ENCODE data around the gene UVSSA. TPM values are rescaled to one million over a fixed set of nuclear protein-coding genes. Genes with fewer than 3 reads are reported as not detected.

The UVSSA gene
- total RNA-seq, 2 donors from 2014 or later, result 50.4 to 61.6 TPM

- no peaks in the 10 kb centered on the region for H3K4me1 Mint-ChIP-seq
- WGBS, 2 experiments (ENCODE audit: insufficient coverage in 1 of 2, insufficient read length in 1 of 2), result 49 to 54% methylated on average over 33 to 49 of the region's 77 CpGs
- H3K36me3 ChIP-seq (ENCODE audit: control insufficient read depth, insufficient read depth, low read length), result no peaks in the 10 kb centered on the region
Measured at GRCh38 chr4:1413687-1414479, 66.9 kb downstream of the UVSSA start.

GRCh38 chr4:1414831-1415680 is 68.0 kb downstream of the UVSSA start:
- Histone ChIP-seq H3K9ac (ENCODE audit: extremely low read depth, low read length, poor library complexity, severe bottlenecking) (no peak overlapping the region), H3K4me1 (ENCODE audit: control insufficient read depth, insufficient read depth, low read length) (no peaks in the 10 kb centered on the region), H3K36me3 (ENCODE audit: control insufficient read depth, insufficient read depth, low read length) (no peaks in the 10 kb centered on the region), H3K9me3 (ENCODE audit: control insufficient read depth, low read length) (no peaks in the 10 kb centered on the region), H3K27me3 (ENCODE audit: control insufficient read depth, insufficient read depth, low read length, poor library complexity, severe bottlenecking) (peaks cover 48% of the 10 kb centered on the region), H3K4me3 (ENCODE audit: low read length) (no peak overlapping the region), H3K27ac (ENCODE audit: low read depth, low read length) (no peak overlapping the region)
- Mint-ChIP-seq H3K9me3 (no peaks in the 10 kb centered on the region), H3K27ac (no peak overlapping the region), H3K4me1 (no peaks in the 10 kb centered on the region), H3K36me3 (ENCODE audit: low read depth) (no peaks in the 10 kb centered on the region), H3K4me3 (peak overlapping the region; percentile 20), H3K27me3 (ENCODE audit: insufficient read depth) (peaks cover 51% of the 10 kb centered on the region)
- no peak for TF ChIP-seq CTCF (conservative IDR thresholded peaks at IDR 0.05)
- 81 to 89% methylated on average over 46 to 71 of the region's 75 CpGs for WGBS, 2 experiments (ENCODE audit: insufficient coverage in 1 of 2, insufficient read length in 1 of 2)
- DNase-seq, result peak; percentile 45

More at GRCh38 chr4:1413687-1414479, 66.9 kb downstream of the UVSSA start:
- no peaks in the 10 kb centered on the region for H3K4me1 ChIP-seq (ENCODE audit: control insufficient read depth, insufficient read depth, low read length)
- Mint-ChIP-seq H3K9me3 (no peaks in the 10 kb centered on the region), H3K36me3 (ENCODE audit: low read depth) (no peaks in the 10 kb centered on the region), H3K27me3 (ENCODE audit: insufficient read depth) (peaks cover 62% of the 10 kb centered on the region), H3K4me3 (peak overlapping the region; percentile 31), H3K27ac (no peak overlapping the region)
- no peak overlapping the region for H3K9ac ChIP-seq (ENCODE audit: extremely low read depth, low read length, poor library complexity, severe bottlenecking)
- H3K27me3 ChIP-seq (ENCODE audit: control insufficient read depth, insufficient read depth, low read length, poor library complexity, severe bottlenecking), result peaks cover 58% of the 10 kb centered on the region
- no peak overlapping the region for H3K4me3 ChIP-seq (ENCODE audit: low read length)
- no peak overlapping the region for H3K27ac ChIP-seq (ENCODE audit: low read depth, low read length)
- peak; percentile 51 for DNase-seq
- no peak for TF ChIP-seq CTCF (conservative IDR thresholded peaks at IDR 0.05)
- no peaks in the 10 kb centered on the region for H3K9me3 ChIP-seq (ENCODE audit: control insufficient read depth, low read length)

GRCh38 chr4:1415681-1415981 is 68.6 kb downstream of the UVSSA start:
- Histone ChIP-seq H3K27ac (ENCODE audit: low read depth, low read length) (no peak overlapping the region), H3K9ac (ENCODE audit: extremely low read depth, low read length, poor library complexity, severe bottlenecking) (no peak overlapping the region), H3K9me3 (ENCODE audit: control insufficient read depth, low read length) (no peaks in the 10 kb centered on the region), H3K36me3 (ENCODE audit: control insufficient read depth, insufficient read depth, low read length) (no peaks in the 10 kb centered on the region), H3K27me3 (ENCODE audit: control insufficient read depth, insufficient read depth, low read length, poor library complexity, severe bottlenecking) (peaks cover 43% of the 10 kb centered on the region), H3K4me1 (ENCODE audit: control insufficient read depth, insufficient read depth, low read length) (no peaks in the 10 kb centered on the region), H3K4me3 (ENCODE audit: low read length) (no peak overlapping the region)
- Mint-ChIP-seq H3K36me3 (ENCODE audit: low read depth) (no peaks in the 10 kb centered on the region), H3K27ac (no peak overlapping the region), H3K4me3 (peak overlapping the region; percentile 20), H3K4me1 (no peaks in the 10 kb centered on the region), H3K27me3 (ENCODE audit: insufficient read depth) (peaks cover 47% of the 10 kb centered on the region), H3K9me3 (no peaks in the 10 kb centered on the region)
- WGBS, 2 experiments (ENCODE audit: insufficient coverage in 1 of 2, insufficient read length in 1 of 2), result 90 to 92% methylated on average over 5 to 13 of the region's 13 CpGs
- no peak for TF ChIP-seq CTCF (conservative IDR thresholded peaks at IDR 0.05)
- DNase-seq, result no peak
